AG04450 (cell line): Measurements from ENCODE around the gene PCIF1. TPM values are rescaled to one million over a fixed set of nuclear protein-coding genes. Genes with fewer than 3 reads are reported as not detected.

Experiments used
- CTCF ChIA-PET: fragments of 300-600, 350-600 bp; formaldehyde crosslinking; extraction: SDS; loops from one replicate; lab custom pipeline; 2022; ENCODE audit warnings: antibody characterized with exemption, inconsistent platforms; lab: Charles Lee
- POLR2A ChIA-PET: fragments of 350-600 bp; formaldehyde crosslinking; extraction: SDS; loops from one replicate; lab custom pipeline; 2021; ENCODE audit warnings: antibody characterized with exemption, inconsistent platforms; lab: Yijun Ruan, JAX
- DNase-seq: peaks from one replicate; pipeline ENCODE4 v3.0.0-alpha.2; 2011; ENCODE audit warnings: low read depth, low spot score
- H3K27ac ChIP-seq: one replicate; pipeline ENCODE4 v1.5.1; 2012; ENCODE audit warnings: low read depth, low read length, control low read depth
- H3K27me3 ChIP-seq: one replicate; pipeline ENCODE4 v1.6.0; 2012; ENCODE audit warnings: low read length; ENCODE audit not compliant: control insufficient read depth, insufficient read depth
- H3K4me3 ChIP-seq: 2 replicates; pipeline ENCODE4 v1.5.1; 2011; ENCODE audit warnings: mild to moderate bottlenecking, low read depth, low read length, control low read depth
- H3K9me3 ChIP-seq: 2 replicates; pipeline ENCODE4 v1.5.1; 2012; ENCODE audit warnings: low read length; ENCODE audit not compliant: control insufficient read depth, insufficient read depth
- polyA minus RNA-seq: library from RNA; depleted of rRNA, polyadenylated mRNA; stranded (reverse); fragments of >200 nt; gene quantifications from 2 replicates; pipeline ENCODE4 v1.2.3, GENCODE V29; 2011; rRNA and poly(A)+ RNA removed
- polyA plus RNA-seq: library from polyadenylated mRNA; depleted of rRNA; stranded (reverse); fragments of >200 nt; gene quantifications from 2 replicates; pipeline ENCODE4 v1.2.3, GENCODE V29; 2011; rRNA removed
- TF ChIP-seq, protein P1 (sequence below): IDR thresholded peaks from 2 replicates; pipeline ENCODE4 v1.5.1; 2011; ENCODE audit warnings: low read depth, low read length, control low read depth, inconsistent platforms

Gene PCIF1
- 11.5 and 14.6 TPM in 2 replicates for polyA plus RNA-seq
- 19.7 and 24.9 TPM in 2 replicates for polyA minus RNA-seq

GRCh38 chr20:45934586-45935415 lies at the start of gene PCIF1:
TSS of gene PCIF1 (plus strand) at chr20:45934683. CDS start at chr20:45939000, 4,317 bp downstream.
- TF ChIP-seq, protein P1, sequence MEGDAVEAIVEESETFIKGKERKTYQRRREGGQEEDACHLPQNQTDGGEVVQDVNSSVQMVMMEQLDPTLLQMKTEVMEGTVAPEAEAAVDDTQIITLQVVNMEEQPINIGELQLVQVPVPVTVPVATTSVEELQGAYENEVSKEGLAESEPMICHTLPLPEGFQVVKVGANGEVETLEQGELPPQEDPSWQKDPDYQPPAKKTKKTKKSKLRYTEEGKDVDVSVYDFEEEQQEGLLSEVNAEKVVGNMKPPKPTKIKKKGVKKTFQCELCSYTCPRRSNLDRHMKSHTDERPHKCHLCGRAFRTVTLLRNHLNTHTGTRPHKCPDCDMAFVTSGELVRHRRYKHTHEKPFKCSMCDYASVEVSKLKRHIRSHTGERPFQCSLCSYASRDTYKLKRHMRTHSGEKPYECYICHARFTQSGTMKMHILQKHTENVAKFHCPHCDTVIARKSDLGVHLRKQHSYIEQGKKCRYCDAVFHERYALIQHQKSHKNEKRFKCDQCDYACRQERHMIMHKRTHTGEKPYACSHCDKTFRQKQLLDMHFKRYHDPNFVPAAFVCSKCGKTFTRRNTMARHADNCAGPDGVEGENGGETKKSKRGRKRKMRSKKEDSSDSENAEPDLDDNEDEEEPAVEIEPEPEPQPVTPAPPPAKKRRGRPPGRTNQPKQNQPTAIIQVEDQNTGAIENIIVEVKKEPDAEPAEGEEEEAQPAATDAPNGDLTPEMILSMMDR: no peak
- ChIA-PET CTCF (interaction anchor here (0.6 to 2.8 kb wide), 4 partner anchors 12 to 839 kb away, joined by 3 to 19 read pairs (median 8); no protein-coding TSS in a partner anchor), POLR2A (interaction anchor here (0.5 to 5.1 kb wide), 26 partner anchors 9 to 1599 kb away, joined by 3 to 57 read pairs (median 6); partner anchors contain the start of genes DNTTIP1, NEURL2, PLTP and SNX21)
- peak; percentile 98 for DNase-seq
- Histone ChIP-seq H3K27me3 (no peaks in the 10 kb centered on the region), H3K4me3 (peak within 1 kb of the TSS; percentile 92), H3K27ac (peak within 1 kb of the TSS; percentile 98), H3K9me3 (no peaks in the 10 kb centered on the region; the same call in 1 of the 2 replicates)

- TF ChIP-seq, protein P1: no peak
- DNase-seq: no peak
- CTCF ChIA-PET: no interaction called here
- H3K27me3 ChIP-seq: no peaks in the 10 kb centered on the region
- H3K9me3 ChIP-seq: no peaks in the 10 kb centered on the region; the same call in 1 of the 2 replicates
- H3K4me3 ChIP-seq: no peak overlapping the region
- no peak overlapping the region for H3K27ac ChIP-seq
- POLR2A ChIA-PET: no interaction called here
These were observed 47.7 kb upstream of the PCIF1 start for GRCh38 chr20:45886590-45887345.

DNA sequence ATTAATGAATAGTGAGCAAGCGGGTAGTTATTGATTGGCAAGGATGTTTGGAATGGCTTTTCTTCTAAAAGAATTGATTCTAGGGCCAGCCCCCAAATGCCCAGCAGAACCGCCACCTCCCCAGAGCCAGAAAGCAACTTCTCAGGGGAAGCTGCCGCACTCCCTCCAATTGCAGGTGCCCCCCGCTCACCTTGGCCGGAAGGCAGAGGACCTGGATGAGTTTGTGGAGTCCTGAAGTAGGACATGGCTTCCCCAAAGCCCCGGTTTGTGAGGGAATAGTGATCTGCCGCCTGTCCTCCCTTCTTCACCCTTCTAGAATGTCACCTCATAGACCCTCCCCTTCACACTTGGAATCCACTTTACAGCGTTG lies 47.2 kb upstream of the PCIF1 start, which contains the start of gene SPATA25:
TSS of gene SPATA25 (minus strand) at position 277 of the 370 bp plus-strand sequence. CDS start at position 245, 32 bp downstream.
- TF ChIP-seq, protein P1: no peak
- Histone ChIP-seq H3K27me3 (no peaks in the 10 kb centered on the region), H3K4me3 (no peak within 1 kb of the TSS), H3K9me3 (no peaks in the 10 kb centered on the region; the same call in 1 of the 2 replicates), H3K27ac (no peak within 1 kb of the TSS)
- CTCF ChIA-PET: no interaction called here
- DNase-seq: no peak
- POLR2A ChIA-PET: no interaction called here

DNA sequence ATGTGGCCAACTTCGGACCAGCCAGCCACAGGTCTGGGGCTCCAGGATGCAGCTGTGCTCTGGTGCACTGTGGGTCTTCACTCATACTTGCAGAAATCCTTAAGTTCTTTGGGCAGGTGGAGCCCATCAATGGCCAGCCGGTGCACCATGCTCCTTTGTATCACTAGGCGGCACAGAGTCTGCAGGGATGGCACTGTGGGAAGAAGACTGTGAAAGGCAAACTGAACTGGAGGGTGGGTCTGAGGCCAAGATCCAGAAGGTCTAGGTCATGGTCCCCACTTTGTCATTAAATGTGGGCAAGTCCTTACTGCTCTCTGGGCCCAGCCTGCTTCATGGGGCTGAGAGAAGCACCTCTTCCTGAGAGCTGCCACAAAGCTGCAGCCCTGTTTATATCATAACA lies 45.8 kb upstream of the PCIF1 start:
- no peak for DNase-seq
- CTCF ChIA-PET: interaction anchor here (1.5 to 3.4 kb wide), 4 partner anchors 20 to 81 kb away, joined by 3 to 31 read pairs (median 11); partner anchors contain the start of gene PCIF1
- H3K27ac ChIP-seq: no peak overlapping the region
- POLR2A ChIA-PET: no interaction called here
- H3K4me3 ChIP-seq: no peak overlapping the region
- TF ChIP-seq, protein P1: no peak
- H3K9me3 ChIP-seq: no peaks in the 10 kb centered on the region; the same call in 1 of the 2 replicates
- H3K27me3 ChIP-seq: no peaks in the 10 kb centered on the region
